Esophagus squamous epithelium (tissue), 5 donors: ENCODE measurements around the gene FAM107B. TPM values are rescaled to one million over a fixed set of nuclear protein-coding genes. Genes with fewer than 3 reads are reported as not detected.

Experiments
- DNase-seq: peaks from one replicate; lab custom pipeline; 2025; lab: John Stamatoyannopoulos, UW
- H3K27ac ChIP-seq, 4 donors: fragments of 200-600 bp; sonication (generic); one replicate each; pipeline ENCODE4 v1.5.1; 2016 to 2019; ENCODE audit warnings: mild to moderate bottlenecking in 1 of 4
- H3K27me3 ChIP-seq, 4 donors: fragments of 200-600 bp; sonication (generic); 1 replicate in 3 of 4; 2 replicates in 1 of 4; pipeline versions ENCODE4 v1.5.1 to v1.6.0; 2017 to 2021; ENCODE audit warnings: antibody characterized with exemption in 1 of 4
- H3K36me3 ChIP-seq, 3 donors: fragments of 200-600 bp; sonication (generic); one replicate each; pipeline ENCODE4 v1.5.1; 2016 to 2019
- H3K4me1 ChIP-seq, 3 donors: fragments of 200-600 bp; sonication (generic); one replicate each; pipeline ENCODE4 v1.5.1; 2017 to 2019
- H3K4me3 ChIP-seq, 4 donors: fragments of 200-600 bp; sonication (generic); 1 replicate in 3 of 4; 2 replicates in 1 of 4; pipeline ENCODE4 v1.5.1; 2016 to 2019; ENCODE audit warnings: mild to moderate bottlenecking in 2 of 4, moderate library complexity in 1 of 4
- H3K9me3 ChIP-seq, 3 donors: fragments of 200-600 bp; sonication (generic); one replicate each; pipeline ENCODE4 v1.5.1; 2016 to 2019
- CTCF ChIP-seq, 6 experiments: fragments of 450-650 bp in 4 of 6; fragments of 200-600 bp in 2 of 6; sonication (generic) in 2 of 6; IDR thresholded peaks; one replicate each; pipeline ENCODE4 v1.5.1; 2016 to 2019; ENCODE audit warnings: antibody characterized with exemption in 6 of 6, mild to moderate bottlenecking in 4 of 6, moderate library complexity in 4 of 6
- POLR2A ChIP-seq, 4 donors: fragments of 450-650 bp; IDR thresholded peaks; one replicate each; pipeline ENCODE4 v1.6.1; 2017; ENCODE audit warnings: antibody characterized with exemption in 4 of 4, mild to moderate bottlenecking in 4 of 4, moderate library complexity in 3 of 4
- WGBS, 2 donors: methylation state at CpG; one replicate each; pipeline ENCODE4 v1.1.5; 2018; 5-methylcytosine and 5-hydroxymethylcytosine counted together
- intact Hi-C: fragments of 100-400 bp; cut with DNase I; formaldehyde crosslinking; loops from one replicate; pipeline ENCODE4 v1.15.0; 2022
- total RNA-seq, 4 donors: library from RNA; depleted of rRNA; stranded (reverse); fragments of >200 nt; gene quantifications; one replicate each; pipeline ENCODE4 v1.1.0, GENCODE V29; 2016
- donor health status: DM: yes; HTN: yes; CAD: no.

Gene FAM107B
- total RNA-seq, 4 donors from 2014 or later: 6.7 to 17.0 (median 12.9) TPM

- TF ChIP-seq CTCF (IDR thresholded peaks at IDR 0.05) (no peak), POLR2A (IDR thresholded peaks at IDR 0.05) (no peak)
- Histone ChIP-seq H3K27ac (no peak overlapping the region), H3K4me1 (peaks cover 18 to 43% (median 19%) of the 10 kb centered on the region in 3 donors), H3K4me3 (peak overlapping the region in 3 of 4 donors; percentile 38 to 70 (median 67)), H3K9me3 (no peaks in the 10 kb centered on the region), H3K36me3 (peaks cover 0 to 11% (median 0%) of the 10 kb centered on the region in 3 donors), H3K27me3 (no peaks in the 10 kb centered on the region)
- intact Hi-C loops: no loop called here
- WGBS, 2 donors: 17 to 22% methylated on average over 14 to 15 of the region's 16 CpGs
- no peak for DNase-seq
These were observed 172.6 kb downstream of the FAM107B start for GRCh38 chr10:14601872-14602725.

GRCh38 chr10:14601326-14601725, 173.4 kb downstream of the FAM107B start:
- Histone ChIP-seq H3K4me3 (peak overlapping the region in 1 of 4 donors; percentile 38), H3K27me3 (no peaks in the 10 kb centered on the region), H3K9me3 (no peaks in the 10 kb centered on the region), H3K4me1 (peaks cover 18 to 43% (median 19%) of the 10 kb centered on the region in 3 donors), H3K36me3 (peaks cover 0 to 11% (median 0%) of the 10 kb centered on the region in 3 donors), H3K27ac (no peak overlapping the region)
- WGBS, 2 donors: 60 to 77% methylated on average over 4 of the region's 4 CpGs
- TF ChIP-seq POLR2A (IDR thresholded peaks at IDR 0.05): no peak
- DNase-seq: no peak
- intact Hi-C loops: no loop called here

- intact Hi-C loops: no loop called here
- H3K4me3 ChIP-seq: no peak overlapping the region
- H3K9me3 ChIP-seq: no peaks in the 10 kb centered on the region
- TF ChIP-seq POLR2A (IDR thresholded peaks at IDR 0.05) (no peak), CTCF (IDR thresholded peaks at IDR 0.05) (no peak)
- WGBS, 2 donors: 84 to 93% methylated on average over 6 to 8 of the region's 8 CpGs
- no peak for DNase-seq
- no peaks in the 10 kb centered on the region for H3K27me3 ChIP-seq
- peaks cover 16 to 35% (median 16%) of the 10 kb centered on the region in 3 donors for H3K4me1 ChIP-seq
- H3K36me3 ChIP-seq: peaks cover 0 to 11% (median 0%) of the 10 kb centered on the region in 3 donors
- H3K27ac ChIP-seq: no peak overlapping the region
These were observed 174.6 kb downstream of the FAM107B start for GRCh38 chr10:14600065-14600464.

- H3K27ac ChIP-seq: no peak overlapping the region
- DNase-seq: no peak
- WGBS, 2 donors: 87% methylated on average over 7 to 11 of the region's 11 CpGs
These were observed 175.6 kb downstream of the FAM107B start for GRCh38 chr10:14598809-14599764.

More at GRCh38 chr10:14598809-14599764, 175.6 kb downstream of the FAM107B start:
- intact Hi-C loops: no loop called here
- Histone ChIP-seq H3K36me3 (peaks cover 0 to 11% (median 0%) of the 10 kb centered on the region in 3 donors), H3K27me3 (no peaks in the 10 kb centered on the region), H3K4me3 (no peak overlapping the region), H3K4me1 (peaks cover 10 to 27% (median 14%) of the 10 kb centered on the region in 3 donors), H3K9me3 (no peaks in the 10 kb centered on the region)
- TF ChIP-seq CTCF (IDR thresholded peaks at IDR 0.05) (no peak), POLR2A (IDR thresholded peaks at IDR 0.05) (no peak)
